ENCODE data around the gene NUP50.

- no peak for TF ChIP-seq CTCF (IDR thresholded peaks at IDR 0.05)
- TF ChIP-seq POLR2A (IDR thresholded peaks at IDR 0.05) = no peak
- no peak for TF ChIP-seq POLR2AphosphoS5 (IDR thresholded peaks at IDR 0.05)
Measured at GRCh38 chr22:45207981-45208664, 44.4 kb downstream of the NUP50 start.
